ENCODE results near the gene SCGB1C1.

DNA sequence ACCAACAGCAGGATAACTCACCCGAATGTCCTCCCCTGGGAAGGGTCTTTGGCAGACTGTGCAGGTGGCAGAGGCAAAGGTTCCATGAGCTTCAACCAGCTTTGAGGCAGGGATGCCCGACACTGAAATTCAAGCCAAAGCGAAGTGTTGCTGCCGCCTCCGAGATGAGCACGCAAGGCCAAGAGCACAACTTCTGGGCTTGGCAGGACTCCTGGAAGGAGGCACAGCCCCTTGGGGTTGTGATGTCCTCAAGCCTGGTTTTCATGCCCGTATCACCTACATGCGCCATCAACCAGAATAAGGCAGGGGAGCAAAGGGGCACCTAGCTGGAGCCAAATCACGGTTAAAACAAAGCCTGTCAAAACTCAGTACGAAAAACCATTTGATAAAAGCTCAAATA lies 37.6 kb downstream of the SCGB1C1 start:
- TF ChIP-seq, protein P1, sequence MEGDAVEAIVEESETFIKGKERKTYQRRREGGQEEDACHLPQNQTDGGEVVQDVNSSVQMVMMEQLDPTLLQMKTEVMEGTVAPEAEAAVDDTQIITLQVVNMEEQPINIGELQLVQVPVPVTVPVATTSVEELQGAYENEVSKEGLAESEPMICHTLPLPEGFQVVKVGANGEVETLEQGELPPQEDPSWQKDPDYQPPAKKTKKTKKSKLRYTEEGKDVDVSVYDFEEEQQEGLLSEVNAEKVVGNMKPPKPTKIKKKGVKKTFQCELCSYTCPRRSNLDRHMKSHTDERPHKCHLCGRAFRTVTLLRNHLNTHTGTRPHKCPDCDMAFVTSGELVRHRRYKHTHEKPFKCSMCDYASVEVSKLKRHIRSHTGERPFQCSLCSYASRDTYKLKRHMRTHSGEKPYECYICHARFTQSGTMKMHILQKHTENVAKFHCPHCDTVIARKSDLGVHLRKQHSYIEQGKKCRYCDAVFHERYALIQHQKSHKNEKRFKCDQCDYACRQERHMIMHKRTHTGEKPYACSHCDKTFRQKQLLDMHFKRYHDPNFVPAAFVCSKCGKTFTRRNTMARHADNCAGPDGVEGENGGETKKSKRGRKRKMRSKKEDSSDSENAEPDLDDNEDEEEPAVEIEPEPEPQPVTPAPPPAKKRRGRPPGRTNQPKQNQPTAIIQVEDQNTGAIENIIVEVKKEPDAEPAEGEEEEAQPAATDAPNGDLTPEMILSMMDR (IDR thresholded peaks at IDR 0.05), result no peak
- TF ChIP-seq POLR2A (IDR thresholded peaks at IDR 0.05), result no peak

Data from testis (tissue), 2 donors.